Activated naive CD4-positive, alpha-beta T cell treated with anti-CD3 and anti-CD28 coated beads, Interleukin-2, amount 10 ng/mL, durations not matched to agents 7 days and 5 days (primary cell): ENCODE results near the gene ANXA8.
"Not testable (repeated sequence)": the region's sequence is repeated elsewhere in the genome, so short reads cannot be mapped to it uniquely, and the experiment has no call there.

Experiments used
- CTCF ChIA-PET: fragments of 350-600 bp; sonication (Branson Sonifier 250); formaldehyde crosslinking; loops from one replicate; lab custom pipeline; 2021; ENCODE audit warnings: antibody characterized with exemption; lab: Charles Lee
- DNase-seq: peaks from one replicate; pipeline ENCODE4 v3.0.0-alpha.2; 2020
- H3K27ac Mint-ChIP-seq: one replicate; pipeline ENCODE4 v1.8.0; 2021; ENCODE audit warnings: mild to moderate bottlenecking, moderate library complexity, mixed read lengths
- H3K27me3 Mint-ChIP-seq: one replicate; pipeline ENCODE4 v1.8.0; 2021; ENCODE audit warnings: mild to moderate bottlenecking, mixed read lengths
- H3K36me3 Mint-ChIP-seq: one replicate; pipeline ENCODE4 v1.8.0; 2021; ENCODE audit warnings: mixed read lengths
- H3K4me1 Mint-ChIP-seq: one replicate; pipeline ENCODE4 v1.8.0; 2021; ENCODE audit warnings: mixed read lengths
- H3K4me3 Mint-ChIP-seq: one replicate; pipeline ENCODE4 v1.8.0; 2021; ENCODE audit warnings: mild to moderate bottlenecking, moderate library complexity, mixed read lengths
- H3K9me3 Mint-ChIP-seq: one replicate; pipeline ENCODE4 v1.8.0; 2021; ENCODE audit warnings: mixed read lengths

ANXA8 gene

GRCh38 chr10:47483923-47484322 is at the start of gene ANXA8:
Gene ANXA8, minus strand, starts transcription at chr10:47484115. Its CDS starts 182 bp downstream, at chr10:47483933.
- DNase-seq, H3K27ac Mint-ChIP-seq, H3K27me3 Mint-ChIP-seq, H3K4me3 Mint-ChIP-seq, H3K4me1 Mint-ChIP-seq, H3K9me3 Mint-ChIP-seq, H3K36me3 Mint-ChIP-seq, CTCF ChIA-PET: not testable (repeated sequence)

GRCh38 chr10:47523475-47523874 is 39.6 kb upstream of the ANXA8 start, which contains the start of gene AGAP9:
Gene AGAP9, minus strand, starts transcription at chr10:47523638. Its CDS starts 112 bp downstream, at chr10:47523526.
- CTCF ChIA-PET, H3K4me3 Mint-ChIP-seq, DNase-seq, H3K4me1 Mint-ChIP-seq, H3K27ac Mint-ChIP-seq, H3K27me3 Mint-ChIP-seq, H3K9me3 Mint-ChIP-seq, H3K36me3 Mint-ChIP-seq: not testable (repeated sequence)

- CTCF ChIA-PET, H3K27ac Mint-ChIP-seq, H3K4me1 Mint-ChIP-seq, H3K27me3 Mint-ChIP-seq, H3K4me3 Mint-ChIP-seq, H3K36me3 Mint-ChIP-seq, H3K9me3 Mint-ChIP-seq, DNase-seq: not testable (repeated sequence)
Observed at GRCh38 chr10:47502313-47502712, 18.4 kb upstream of the ANXA8 start.

- H3K36me3 Mint-ChIP-seq, CTCF ChIA-PET, DNase-seq, H3K27me3 Mint-ChIP-seq, H3K4me3 Mint-ChIP-seq, H3K9me3 Mint-ChIP-seq, H3K4me1 Mint-ChIP-seq, H3K27ac Mint-ChIP-seq: not testable (repeated sequence)
Observed at GRCh38 chr10:47494226-47494625, 10.3 kb upstream of the ANXA8 start.

GRCh38 chr10:47491600-47491999 is 7.7 kb upstream of the ANXA8 start, which contains the start of gene FAM25G:
Gene FAM25G, minus strand, starts transcription at chr10:47491700. Its CDS starts 26 bp downstream, at chr10:47491674.
- H3K4me1 Mint-ChIP-seq, H3K9me3 Mint-ChIP-seq, DNase-seq, H3K4me3 Mint-ChIP-seq, H3K27ac Mint-ChIP-seq, CTCF ChIA-PET, H3K36me3 Mint-ChIP-seq, H3K27me3 Mint-ChIP-seq: not testable (repeated sequence)

GRCh38 chr10:47489630-47490029 is 5.7 kb upstream of the ANXA8 start:
- DNase-seq, H3K4me3 Mint-ChIP-seq, CTCF ChIA-PET, H3K4me1 Mint-ChIP-seq, H3K27me3 Mint-ChIP-seq, H3K27ac Mint-ChIP-seq, H3K36me3 Mint-ChIP-seq, H3K9me3 Mint-ChIP-seq: not testable (repeated sequence)

- H3K4me3 Mint-ChIP-seq, DNase-seq, H3K4me1 Mint-ChIP-seq, H3K36me3 Mint-ChIP-seq, H3K9me3 Mint-ChIP-seq, CTCF ChIA-PET, H3K27ac Mint-ChIP-seq, H3K27me3 Mint-ChIP-seq: not testable (repeated sequence)
Observed at GRCh38 chr10:47485943-47486342, 2.0 kb upstream of the ANXA8 start.

- CTCF ChIA-PET, H3K27me3 Mint-ChIP-seq, H3K9me3 Mint-ChIP-seq, H3K4me1 Mint-ChIP-seq, H3K27ac Mint-ChIP-seq, DNase-seq, H3K4me3 Mint-ChIP-seq, H3K36me3 Mint-ChIP-seq: not testable (repeated sequence)
Observed at GRCh38 chr10:47484786-47485185, 871 bp upstream of the ANXA8 start.

- H3K9me3 Mint-ChIP-seq, H3K4me3 Mint-ChIP-seq, DNase-seq, H3K4me1 Mint-ChIP-seq, H3K36me3 Mint-ChIP-seq, H3K27me3 Mint-ChIP-seq, CTCF ChIA-PET, H3K27ac Mint-ChIP-seq: not testable (repeated sequence)
Observed at GRCh38 chr10:47482367-47482766, 1.5 kb downstream of the ANXA8 start.

- H3K36me3 Mint-ChIP-seq, H3K4me1 Mint-ChIP-seq, H3K4me3 Mint-ChIP-seq, CTCF ChIA-PET, H3K27ac Mint-ChIP-seq, H3K27me3 Mint-ChIP-seq, H3K9me3 Mint-ChIP-seq, DNase-seq: not testable (repeated sequence)
Observed at GRCh38 chr10:47481768-47482181, 2.1 kb downstream of the ANXA8 start.

- DNase-seq, H3K4me1 Mint-ChIP-seq, CTCF ChIA-PET, H3K36me3 Mint-ChIP-seq, H3K27ac Mint-ChIP-seq, H3K27me3 Mint-ChIP-seq, H3K9me3 Mint-ChIP-seq, H3K4me3 Mint-ChIP-seq: not testable (repeated sequence)
Observed at GRCh38 chr10:47481182-47481766, 2.6 kb downstream of the ANXA8 start.

GRCh38 chr10:47480133-47480532 is 3.8 kb downstream of the ANXA8 start:
- DNase-seq, H3K27me3 Mint-ChIP-seq, H3K9me3 Mint-ChIP-seq, H3K4me3 Mint-ChIP-seq, H3K27ac Mint-ChIP-seq, H3K36me3 Mint-ChIP-seq, H3K4me1 Mint-ChIP-seq, CTCF ChIA-PET: not testable (repeated sequence)

- H3K9me3 Mint-ChIP-seq, H3K4me3 Mint-ChIP-seq, H3K27me3 Mint-ChIP-seq, H3K4me1 Mint-ChIP-seq, H3K36me3 Mint-ChIP-seq, DNase-seq, CTCF ChIA-PET, H3K27ac Mint-ChIP-seq: not testable (repeated sequence)
Observed at GRCh38 chr10:47478114-47478513, 5.8 kb downstream of the ANXA8 start.

- H3K4me1 Mint-ChIP-seq, H3K36me3 Mint-ChIP-seq, DNase-seq, H3K27me3 Mint-ChIP-seq, H3K9me3 Mint-ChIP-seq, H3K27ac Mint-ChIP-seq, CTCF ChIA-PET, H3K4me3 Mint-ChIP-seq: not testable (repeated sequence)
Observed at GRCh38 chr10:47477078-47477477, 6.8 kb downstream of the ANXA8 start.

GRCh38 chr10:47475101-47475500 is 8.8 kb downstream of the ANXA8 start:
- H3K9me3 Mint-ChIP-seq, H3K36me3 Mint-ChIP-seq, H3K27me3 Mint-ChIP-seq, H3K27ac Mint-ChIP-seq, DNase-seq, H3K4me1 Mint-ChIP-seq, H3K4me3 Mint-ChIP-seq, CTCF ChIA-PET: not testable (repeated sequence)

GRCh38 chr10:47473516-47473915 is 10.4 kb downstream of the ANXA8 start:
- H3K27ac Mint-ChIP-seq, H3K4me1 Mint-ChIP-seq, H3K36me3 Mint-ChIP-seq, H3K27me3 Mint-ChIP-seq, H3K4me3 Mint-ChIP-seq, DNase-seq, H3K9me3 Mint-ChIP-seq, CTCF ChIA-PET: not testable (repeated sequence)
